K562 (cell line): Measurements from ENCODE around the gene MAML3.

Experiments
- BRF2 ChIP-seq: IDR thresholded peaks from 3 replicates; pipeline ENCODE4 v1.6.1; 2011; ENCODE audit warnings: borderline replicate concordance, mild to moderate bottlenecking; ENCODE audit not compliant: insufficient read length, insufficient read depth
- CEBPB ChIP-seq: fragments of 450-650 bp; IDR thresholded peaks from 2 replicates; pipeline ENCODE4 v1.6.1; 2016; ENCODE audit warnings: missing genetic modification characterization, missing compliant biosample characterization
- CTCF ChIP-seq, 3 experiments: IDR thresholded peaks in 2 of 3; conservative IDR thresholded peaks in 1 of 3; 2 replicates each; pipeline ENCODE4 v1.5.1; 2011 to 2012; ENCODE audit warnings: low read length in 3 of 3, mild to moderate bottlenecking in 3 of 3, control low read depth in 2 of 3, improper control_type of control experiment in 1 of 3, inconsistent platforms in 1 of 3, low read depth in 1 of 3, mixed read lengths in 1 of 3, moderate library complexity in 1 of 3; ENCODE audit not compliant: insufficient read depth in 2 of 3
- MAZ ChIP-seq, 2 experiments: fragments of 450-650 bp in 1 of 2; sonication (generic) in 1 of 2; formaldehyde crosslinking; IDR thresholded peaks in 1 of 2; conservative IDR thresholded peaks in 1 of 2; 2 replicates each; pipeline versions ENCODE4 v1.4.0 to v1.5.0; 2020; ENCODE audit warnings: mild to moderate bottlenecking in 1 of 2, missing genetic modification reagents in 1 of 2
- NR2C2 ChIP-seq, 2 experiments: fragments of 200-800 bp in 1 of 2; sonication (Bioruptor generic) in 1 of 2; sonication (generic) in 1 of 2; formaldehyde crosslinking in 1 of 2; IDR thresholded peaks; 2 replicates each; pipeline versions ENCODE4 v1.6.1 to v1.8.0; 2016 to 2022; ENCODE audit warnings: mild to moderate bottlenecking in 1 of 2, missing compliant biosample characterization in 1 of 2, missing genetic modification characterization in 1 of 2, missing genetic modification reagents in 1 of 2
- POLR2AphosphoS2 ChIP-seq: IDR thresholded peaks from 2 replicates; pipeline ENCODE4 v1.6.1; 2012; ENCODE audit warnings: low read length, improper control_type of control experiment
- PYGO2 ChIP-seq: fragments of 450-650 bp; IDR thresholded peaks from 2 replicates; pipeline ENCODE4 v1.6.1; 2016; ENCODE audit warnings: mild to moderate bottlenecking, missing genetic modification characterization, moderate library complexity, missing compliant biosample characterization
- THAP12 ChIP-seq: fragments of 250-450 bp; sonication (Bioruptor Pico); IDR thresholded peaks from 2 replicates; pipeline ENCODE4 v1.9.0; 2021; ENCODE audit warnings: mild to moderate bottlenecking, inconsistent platforms
- ZNF354B ChIP-seq: fragments of 250-450 bp; sonication (Bioruptor Pico); IDR thresholded peaks from 2 replicates; pipeline ENCODE4 v1.4.0; 2020
- TF ChIP-seq, protein P1 (sequence below): fragments of 450-650 bp; formaldehyde crosslinking; IDR thresholded peaks from 2 replicates; pipeline ENCODE4 v1.4.0; 2020; ENCODE audit warnings: mild to moderate bottlenecking, moderate library complexity
- TF ChIP-seq, protein P2 (sequence below): sonication (generic); formaldehyde crosslinking; IDR thresholded peaks from 2 replicates; pipeline ENCODE4 v1.8.0; 2022; ENCODE audit warnings: mild to moderate bottlenecking, low read depth, missing genetic modification reagents
- TF ChIP-seq, protein P3 (sequence below): fragments of 250-450 bp; sonication (Bioruptor Pico); IDR thresholded peaks from 2 replicates; pipeline ENCODE4 v1.5.0; 2020; ENCODE audit warnings: mild to moderate bottlenecking, borderline replicate concordance

GRCh38 chr4:139819082-139819481 lies 334.9 kb downstream of the MAML3 start:
- no peak for TF ChIP-seq PYGO2 (tag)
- no peak for TF ChIP-seq CEBPB (tag)
- no peak for TF ChIP-seq THAP12 (CRISPR knock-in tag)
- TF ChIP-seq BRF2 = no peak
- no peak for TF ChIP-seq CTCF (IDR thresholded peaks at IDR 0.05 in 2 of 3, conservative IDR thresholded peaks at IDR 0.05 in 1 of 3; ENCODE audit: insufficient read depth in 2 of 3, low read depth in 1 of 3, low read length in 3 of 3)
- TF ChIP-seq, protein P1, sequence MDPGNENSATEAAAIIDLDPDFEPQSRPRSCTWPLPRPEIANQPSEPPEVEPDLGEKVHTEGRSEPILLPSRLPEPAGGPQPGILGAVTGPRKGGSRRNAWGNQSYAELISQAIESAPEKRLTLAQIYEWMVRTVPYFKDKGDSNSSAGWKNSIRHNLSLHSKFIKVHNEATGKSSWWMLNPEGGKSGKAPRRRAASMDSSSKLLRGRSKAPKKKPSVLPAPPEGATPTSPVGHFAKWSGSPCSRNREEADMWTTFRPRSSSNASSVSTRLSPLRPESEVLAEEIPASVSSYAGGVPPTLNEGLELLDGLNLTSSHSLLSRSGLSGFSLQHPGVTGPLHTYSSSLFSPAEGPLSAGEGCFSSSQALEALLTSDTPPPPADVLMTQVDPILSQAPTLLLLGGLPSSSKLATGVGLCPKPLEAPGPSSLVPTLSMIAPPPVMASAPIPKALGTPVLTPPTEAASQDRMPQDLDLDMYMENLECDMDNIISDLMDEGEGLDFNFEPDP (CRISPR knock-in tag) = no peak
- no peak for TF ChIP-seq MAZ (CRISPR knock-in tag; conservative IDR thresholded peaks at IDR 0.05 in 1 of 2, IDR thresholded peaks at IDR 0.05 in 1 of 2)
- TF ChIP-seq, protein P2, sequence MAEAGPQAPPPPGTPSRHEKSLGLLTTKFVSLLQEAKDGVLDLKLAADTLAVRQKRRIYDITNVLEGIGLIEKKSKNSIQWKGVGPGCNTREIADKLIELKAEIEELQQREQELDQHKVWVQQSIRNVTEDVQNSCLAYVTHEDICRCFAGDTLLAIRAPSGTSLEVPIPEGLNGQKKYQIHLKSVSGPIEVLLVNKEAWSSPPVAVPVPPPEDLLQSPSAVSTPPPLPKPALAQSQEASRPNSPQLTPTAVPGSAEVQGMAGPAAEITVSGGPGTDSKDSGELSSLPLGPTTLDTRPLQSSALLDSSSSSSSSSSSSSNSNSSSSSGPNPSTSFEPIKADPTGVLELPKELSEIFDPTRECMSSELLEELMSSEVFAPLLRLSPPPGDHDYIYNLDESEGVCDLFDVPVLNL (CRISPR knock-in tag) = no peak
- TF ChIP-seq POLR2AphosphoS2 = no peak
- no peak for TF ChIP-seq ZNF354B (CRISPR knock-in tag)
- no peak for TF ChIP-seq NR2C2 (CRISPR knock-in tag; IDR thresholded peaks at IDR 0.05)
- no peak for TF ChIP-seq NR2C2 (tag; IDR thresholded peaks at IDR 0.05)
- TF ChIP-seq, protein P3, sequence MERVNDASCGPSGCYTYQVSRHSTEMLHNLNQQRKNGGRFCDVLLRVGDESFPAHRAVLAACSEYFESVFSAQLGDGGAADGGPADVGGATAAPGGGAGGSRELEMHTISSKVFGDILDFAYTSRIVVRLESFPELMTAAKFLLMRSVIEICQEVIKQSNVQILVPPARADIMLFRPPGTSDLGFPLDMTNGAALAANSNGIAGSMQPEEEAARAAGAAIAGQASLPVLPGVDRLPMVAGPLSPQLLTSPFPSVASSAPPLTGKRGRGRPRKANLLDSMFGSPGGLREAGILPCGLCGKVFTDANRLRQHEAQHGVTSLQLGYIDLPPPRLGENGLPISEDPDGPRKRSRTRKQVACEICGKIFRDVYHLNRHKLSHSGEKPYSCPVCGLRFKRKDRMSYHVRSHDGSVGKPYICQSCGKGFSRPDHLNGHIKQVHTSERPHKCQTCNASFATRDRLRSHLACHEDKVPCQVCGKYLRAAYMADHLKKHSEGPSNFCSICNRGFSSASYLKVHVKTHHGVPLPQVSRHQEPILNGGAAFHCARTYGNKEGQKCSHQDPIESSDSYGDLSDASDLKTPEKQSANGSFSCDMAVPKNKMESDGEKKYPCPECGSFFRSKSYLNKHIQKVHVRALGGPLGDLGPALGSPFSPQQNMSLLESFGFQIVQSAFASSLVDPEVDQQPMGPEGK (CRISPR knock-in tag) = no peak
